Measurements from ENCODE around the gene ZNF581. TPM values are rescaled to one million over a fixed set of nuclear protein-coding genes. Genes with fewer than 3 reads are reported as not detected.

ZNF581 gene
- polyA plus RNA-seq, 3 donors, result 25.1 to 31.6 (median 29.4) TPM

- peaks cover 0 to 2% (median 0%) of the 10 kb centered on the region in 7 donors for H3K9me3 Mint-ChIP-seq
Measured at GRCh38 chr19:55650126-55650557, 6.7 kb downstream of the ZNF581 start.

GRCh38 chr19:55650602-55651230 is 7.3 kb downstream of the ZNF581 start:
- H3K9me3 ChIP-seq (replicated peaks in 1 of 2; ENCODE audit: control insufficient read depth in 1 of 2, insufficient read depth in 1 of 2, low read length in 2 of 2), result no peaks in the 10 kb centered on the region
- H2AFZ ChIP-seq (ENCODE audit: insufficient read depth, low read depth, low read length, poor library complexity, severe bottlenecking), result no peak overlapping the region
- Mint-ChIP-seq H3K9me3 (peaks cover 0 to 2% (median 0%) of the 10 kb centered on the region in 7 donors), H3K4me1 (peaks cover 26% of the 10 kb centered on the region), H3K36me3 (peaks cover under 1 to 19% of the 10 kb centered on the region in 2 donors), H3K27me3 (ENCODE audit: low read depth in 3 of 3) (peaks cover 8 to 11% (median 9%) of the 10 kb centered on the region in 3 donors), H3K27ac (no peak overlapping the region), H3K4me3 (no peak overlapping the region)
- peaks cover 8% of the 10 kb centered on the region for H3K79me2 ChIP-seq (ENCODE audit: insufficient read depth, low read length)
- 99% methylated on average over 14 of the region's 17 CpGs for WGBS (ENCODE audit: insufficient coverage)
- intact Hi-C loops (cut with micrococcal nuclease), result loop anchor here in 1 of 2 donors (10.0 kb wide), 1 partner anchor 1456 kb away; the partner anchor contains the start of gene TSEN34
- no peak overlapping the region for H3K4me2 ChIP-seq (replicated peaks; ENCODE audit: extremely low read depth, low read length, poor library complexity, severe bottlenecking)
- peaks cover 5% of the 10 kb centered on the region for H4K20me1 ChIP-seq (ENCODE audit: insufficient read depth, low read length)
- no peak overlapping the region for H3K9ac ChIP-seq (ENCODE audit: insufficient read depth, low read length, poor library complexity, severe bottlenecking)
- no peak overlapping the region for H3K4me3 ChIP-seq (replicated peaks in 1 of 3; ENCODE audit: low read depth in 2 of 3, low read length in 3 of 3)
- H3K27ac ChIP-seq (ENCODE audit: low read depth in 1 of 2, low read length in 2 of 2), result no peak overlapping the region
- peaks cover 31 to 37% of the 10 kb centered on the region in 2 donors for H3K4me1 ChIP-seq (ENCODE audit: control insufficient read depth in 1 of 2, insufficient read depth in 2 of 2, low read length in 2 of 2)
- H3K27me3 ChIP-seq (ENCODE audit: control insufficient read depth in 2 of 2, insufficient read depth in 2 of 2, low read length in 2 of 2), result no peaks in the 10 kb centered on the region
- DNase-seq, result no peak
- H3K36me3 ChIP-seq (replicated peaks in 1 of 2; ENCODE audit: control insufficient read depth in 1 of 2, insufficient read depth in 2 of 2, low read length in 2 of 2), result peaks cover 0 to under 1% of the 10 kb centered on the region in 2 donors
- TF ChIP-seq CTCF (IDR thresholded peaks at IDR 0.05), result no peak

More at GRCh38 chr19:55650126-55650557, 6.7 kb downstream of the ZNF581 start:
- TF ChIP-seq CTCF (IDR thresholded peaks at IDR 0.05), result no peak
- DNase-seq, result no peak
- Histone ChIP-seq H3K79me2 (ENCODE audit: insufficient read depth, low read length) (peaks cover 7% of the 10 kb centered on the region), H2AFZ (ENCODE audit: insufficient read depth, low read depth, low read length, poor library complexity, severe bottlenecking) (no peak overlapping the region), H3K4me1 (ENCODE audit: control insufficient read depth in 1 of 2, insufficient read depth in 2 of 2, low read length in 2 of 2) (peaks cover 29 to 34% of the 10 kb centered on the region in 2 donors), H3K9ac (ENCODE audit: insufficient read depth, low read length, poor library complexity, severe bottlenecking) (no peak overlapping the region), H4K20me1 (ENCODE audit: insufficient read depth, low read length) (no peaks in the 10 kb centered on the region), H3K27ac (ENCODE audit: low read depth in 1 of 2, low read length in 2 of 2) (no peak overlapping the region), H3K27me3 (ENCODE audit: control insufficient read depth in 2 of 2, insufficient read depth in 2 of 2, low read length in 2 of 2) (no peaks in the 10 kb centered on the region), H3K9me3 (replicated peaks in 1 of 2; ENCODE audit: control insufficient read depth in 1 of 2, insufficient read depth in 1 of 2, low read length in 2 of 2) (no peaks in the 10 kb centered on the region), H3K36me3 (replicated peaks in 1 of 2; ENCODE audit: control insufficient read depth in 1 of 2, insufficient read depth in 2 of 2, low read length in 2 of 2) (peaks cover 4 to 6% of the 10 kb centered on the region in 2 donors), H3K4me3 (replicated peaks in 1 of 3; ENCODE audit: low read depth in 2 of 3, low read length in 3 of 3) (no peak overlapping the region), H3K4me2 (replicated peaks; ENCODE audit: extremely low read depth, low read length, poor library complexity, severe bottlenecking) (no peak overlapping the region)
- H3K27me3 Mint-ChIP-seq (ENCODE audit: low read depth in 3 of 3), result peaks cover 6 to 11% (median 8%) of the 10 kb centered on the region in 3 donors
- H3K36me3 Mint-ChIP-seq, result peaks cover 7 to 24% of the 10 kb centered on the region in 2 donors
- H3K4me1 Mint-ChIP-seq, result peaks cover 30% of the 10 kb centered on the region
- peak overlapping the region in 1 of 7 donors; percentile 36 for H3K27ac Mint-ChIP-seq
- 84% methylated on average over 2 of the region's 4 CpGs for WGBS (ENCODE audit: insufficient coverage)
- no peak overlapping the region for H3K4me3 Mint-ChIP-seq
- intact Hi-C loops (cut with micrococcal nuclease), result loop anchor here in 1 of 2 donors (10.0 kb wide), 1 partner anchor 1455 kb away; the partner anchor contains the start of gene TSEN34

Data from CD14-positive monocyte (primary cell).